Measurements from ENCODE around the gene RCC2. TPM values are rescaled to one million over a fixed set of nuclear protein-coding genes. Genes with fewer than 3 reads are reported as not detected.
"Not testable (repeated sequence)": the region's sequence is repeated elsewhere in the genome, so short reads cannot be mapped to it uniquely, and the experiment has no call there.

The RCC2 gene
- total RNA-seq, 2 donors from 2014 or later: 240 to 325 TPM

GRCh38 chr1:17471393-17471792 is 31.9 kb upstream of the RCC2 start:
- Mint-ChIP-seq H3K27ac (no peak overlapping the region), H3K4me3 (no peak overlapping the region), H3K4me1 (peaks cover 8% of the 10 kb centered on the region), H3K27me3 (ENCODE audit: insufficient read depth) (no peaks in the 10 kb centered on the region), H3K9me3 (no peaks in the 10 kb centered on the region), H3K36me3 (ENCODE audit: low read depth) (no peaks in the 10 kb centered on the region)
- no peaks in the 10 kb centered on the region for H3K36me3 ChIP-seq (ENCODE audit: control insufficient read depth, insufficient read depth, low read length)
- no peak overlapping the region for H3K9ac ChIP-seq (ENCODE audit: extremely low read depth, low read length, poor library complexity, severe bottlenecking)
- no peak overlapping the region for H3K4me3 ChIP-seq (ENCODE audit: low read length)
- TF ChIP-seq CTCF (conservative IDR thresholded peaks at IDR 0.05): no peak
- H3K27me3 ChIP-seq (ENCODE audit: control insufficient read depth, insufficient read depth, low read length, poor library complexity, severe bottlenecking): no peaks in the 10 kb centered on the region
- H3K4me1 ChIP-seq (ENCODE audit: control insufficient read depth, insufficient read depth, low read length): no peaks in the 10 kb centered on the region
- H3K9me3 ChIP-seq (ENCODE audit: control insufficient read depth, low read length): no peaks in the 10 kb centered on the region
- no peak overlapping the region for H3K27ac ChIP-seq (ENCODE audit: low read depth, low read length)
- WGBS, 2 experiments (ENCODE audit: insufficient coverage in 1 of 2, insufficient read length in 1 of 2): 88 to 100% methylated on average over 2 of the region's 2 CpGs
- no peak for DNase-seq

DNA sequence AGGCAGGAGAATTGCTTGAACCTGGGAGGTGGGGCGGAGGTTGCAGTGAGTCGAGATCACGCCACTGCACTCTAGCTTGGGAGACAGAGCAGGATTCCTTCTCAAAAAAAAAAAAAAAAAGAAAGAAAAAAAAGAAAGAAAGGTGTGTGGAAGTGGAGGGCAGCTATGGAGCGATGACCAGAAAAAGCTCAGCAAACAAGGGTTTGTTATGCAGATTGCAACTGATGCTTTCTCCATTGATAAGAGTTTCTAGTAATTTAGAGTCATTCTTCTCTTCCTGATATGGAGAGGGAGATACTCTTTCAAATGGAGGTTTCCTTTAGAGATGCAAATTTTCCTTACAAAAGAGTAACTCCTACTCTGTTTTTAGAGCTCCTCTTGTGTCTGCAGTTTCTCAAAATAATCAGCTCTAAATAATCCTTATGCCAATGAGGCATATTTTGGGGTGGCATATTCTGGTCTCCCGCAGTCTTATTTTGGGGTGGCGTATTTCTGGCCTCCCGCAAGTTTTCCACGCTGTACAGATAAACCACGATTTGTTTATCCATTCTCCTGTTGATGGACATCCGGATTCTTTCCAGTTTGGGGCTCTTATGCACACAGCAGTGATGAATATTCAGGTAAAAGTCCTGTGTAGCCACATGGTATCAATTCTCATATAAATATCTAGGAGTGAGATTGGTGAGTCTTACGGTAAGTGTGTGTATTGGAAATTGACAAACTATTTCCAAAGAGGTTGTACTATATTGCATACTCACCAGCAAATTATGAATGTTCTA is 30.7 kb upstream of the RCC2 start:
- Histone ChIP-seq H3K27me3 (ENCODE audit: control insufficient read depth, insufficient read depth, low read length, poor library complexity, severe bottlenecking) (no peaks in the 10 kb centered on the region), H3K4me1 (ENCODE audit: control insufficient read depth, insufficient read depth, low read length) (no peaks in the 10 kb centered on the region), H3K9me3 (ENCODE audit: control insufficient read depth, low read length) (no peaks in the 10 kb centered on the region), H3K9ac (ENCODE audit: extremely low read depth, low read length, poor library complexity, severe bottlenecking) (no peak overlapping the region), H3K4me3 (ENCODE audit: low read length) (no peak overlapping the region), H3K27ac (ENCODE audit: low read depth, low read length) (no peak overlapping the region), H3K36me3 (ENCODE audit: control insufficient read depth, insufficient read depth, low read length) (no peaks in the 10 kb centered on the region)
- peak overlapping the region; percentile 44 for H3K4me3 Mint-ChIP-seq
- H3K4me1 Mint-ChIP-seq: peaks cover 4% of the 10 kb centered on the region
- no peaks in the 10 kb centered on the region for H3K9me3 Mint-ChIP-seq
- no peaks in the 10 kb centered on the region for H3K27me3 Mint-ChIP-seq (ENCODE audit: insufficient read depth)
- 22 to 23% methylated on average over 8 to 10 of the region's 11 CpGs for WGBS, 2 experiments (ENCODE audit: insufficient coverage in 1 of 2, insufficient read length in 1 of 2)
- peak overlapping the region; percentile 78 for H3K27ac Mint-ChIP-seq
- peak; percentile 77 for DNase-seq
- no peak for TF ChIP-seq CTCF (conservative IDR thresholded peaks at IDR 0.05)
- H3K36me3 Mint-ChIP-seq (ENCODE audit: low read depth): no peaks in the 10 kb centered on the region

DNA sequence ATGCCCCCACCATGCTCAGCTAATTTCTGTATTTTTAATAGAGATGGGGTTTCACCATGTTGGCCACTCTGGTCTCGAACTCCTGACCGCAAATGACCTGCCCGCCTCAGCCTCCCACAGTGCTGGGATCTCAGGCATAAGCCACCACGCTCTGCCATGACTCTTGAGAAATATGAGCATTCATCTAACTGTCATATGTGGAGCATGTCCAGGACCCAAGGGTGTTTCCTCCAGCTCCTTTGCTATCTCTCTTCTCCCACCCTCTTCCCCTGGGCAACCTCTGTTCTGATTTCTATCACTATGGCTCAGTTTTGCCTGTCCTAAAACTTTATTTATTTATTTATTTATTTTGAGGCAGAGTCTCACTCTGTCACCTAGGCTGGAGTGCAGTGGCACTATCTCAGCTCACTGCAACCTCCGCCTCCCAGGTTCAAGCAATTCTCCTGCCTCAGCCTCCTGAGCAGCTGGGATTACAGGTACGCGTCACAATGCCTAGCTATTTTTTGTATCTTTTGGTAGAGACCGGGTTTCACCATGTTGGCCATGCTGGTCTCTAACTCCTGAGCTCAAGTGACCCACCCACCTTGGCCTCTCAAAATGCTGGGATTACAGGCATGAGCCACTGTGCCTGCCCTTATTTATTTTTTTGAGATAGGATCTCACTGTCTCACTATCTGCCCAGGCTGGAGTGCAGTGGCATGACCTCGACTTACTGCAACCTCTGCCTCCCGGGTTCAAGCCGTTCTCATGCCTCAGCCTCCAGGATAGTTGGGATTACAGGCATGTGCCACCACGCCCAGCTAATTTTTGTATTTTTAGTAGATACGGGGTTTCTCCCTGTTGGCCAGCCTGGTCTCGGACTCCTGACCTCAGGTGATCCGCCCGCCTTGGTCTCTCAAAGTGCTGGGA is 29.1 kb upstream of the RCC2 start:
- H3K36me3 Mint-ChIP-seq (ENCODE audit: low read depth); H3K27me3 Mint-ChIP-seq (ENCODE audit: insufficient read depth); H3K27me3 ChIP-seq (ENCODE audit: control insufficient read depth, insufficient read depth, low read length, poor library complexity, severe bottlenecking); H3K4me3 Mint-ChIP-seq; H3K9ac ChIP-seq (ENCODE audit: extremely low read depth, low read length, poor library complexity, severe bottlenecking); H3K4me3 ChIP-seq (ENCODE audit: low read length); H3K9me3 Mint-ChIP-seq; H3K27ac ChIP-seq (ENCODE audit: low read depth, low read length); DNase-seq; H3K4me1 ChIP-seq (ENCODE audit: control insufficient read depth, insufficient read depth, low read length); H3K4me1 Mint-ChIP-seq; H3K9me3 ChIP-seq (ENCODE audit: control insufficient read depth, low read length); H3K36me3 ChIP-seq (ENCODE audit: control insufficient read depth, insufficient read depth, low read length): not testable (repeated sequence)
- WGBS, 2 experiments (ENCODE audit: insufficient coverage in 1 of 2, insufficient read length in 1 of 2): 91 to 92% methylated on average over 14 to 16 of the region's 16 CpGs
- H3K27ac Mint-ChIP-seq: peak overlapping the region; percentile 90
